PFSK-1 (cell line): ENCODE measurements around the gene BRF1.

Source experiments
- POLR2AphosphoS5 ChIP-seq: IDR thresholded peaks from 2 replicates; pipeline ENCODE4 v1.6.1; 2012; ENCODE audit warnings: low read depth, mild to moderate bottlenecking, control low read depth, low read length, moderate library complexity
- REST ChIP-seq, 2 experiments: IDR thresholded peaks; 2 replicates each; pipeline versions ENCODE4 v1.6.1 to v1.8.0; 2011 to 2012; ENCODE audit warnings: low read depth in 2 of 2, low read length in 2 of 2, control low read depth in 1 of 2, inconsistent platforms in 1 of 2, mild to moderate bottlenecking in 1 of 2, moderate library complexity in 1 of 2; ENCODE audit not compliant: insufficient read depth in 1 of 2
- TAF1 ChIP-seq: IDR thresholded peaks from 2 replicates; pipeline ENCODE4 v1.6.1; 2012; ENCODE audit warnings: low read length, control low read depth, borderline replicate concordance; ENCODE audit not compliant: insufficient read depth

GRCh38 chr14:105325303-105325702, 24.5 kb upstream of the BRF1 start:
- TF ChIP-seq POLR2AphosphoS5 (no peak), TAF1 (no peak), REST (IDR thresholded peaks at IDR 0.05; ENCODE audit: insufficient read depth in 1 of 2, low read depth in 2 of 2, low read length in 2 of 2) (no peak)
